Skeletal muscle cell (primary cell): ENCODE measurements around the gene ANXA6.
A peak's percentile ranks its signal among the peaks of the same experiment; 100 is the strongest.
"Not testable (repeated sequence)": the region's sequence is repeated elsewhere in the genome, so short reads cannot be mapped to it uniquely, and the experiment has no call there.

ENCODE experiments used
- DNase-seq: peaks from one replicate; pipeline ENCODE4 v3.0.0-alpha.2; 2010; ENCODE audit warnings: low read depth
- H3K4me3 ChIP-seq: 2 replicates; pipeline ENCODE4 v1.5.1; 2011; ENCODE audit warnings: low read depth, mild to moderate bottlenecking, control low read depth, low read length, moderate library complexity

Gene ANXA6

GRCh38 chr5:151157426-151158286, at the start of gene ANXA6:
Gene ANXA6 (minus strand): TSS chr5:151157779. CDS start chr5:151147901, 9,878 bp downstream.
- peak within 1 kb of the TSS; percentile 97 for H3K4me3 ChIP-seq
- DNase-seq: no peak

DNA sequence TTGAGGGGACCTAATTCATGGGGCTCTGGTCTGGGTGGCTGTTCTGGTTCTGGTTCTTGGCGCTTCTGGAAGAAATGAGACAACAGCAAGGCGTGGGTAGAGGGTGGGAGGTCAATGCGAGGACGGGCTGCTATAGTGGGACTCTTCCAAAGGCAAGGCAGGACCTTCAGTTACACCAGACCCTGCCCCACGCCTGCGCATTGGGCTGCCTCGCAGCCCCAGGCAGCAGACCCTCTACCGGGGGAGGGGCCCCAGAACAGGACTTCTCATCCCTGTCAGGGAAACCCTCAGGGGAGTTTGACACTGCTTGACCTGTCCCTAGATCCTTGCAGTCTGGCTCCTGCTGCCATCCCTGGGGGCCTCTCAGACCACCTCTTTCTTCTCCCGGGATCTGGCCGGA, 47.8 kb upstream of the ANXA6 start:
- no peak for DNase-seq
- no peak overlapping the region for H3K4me3 ChIP-seq

- H3K4me3 ChIP-seq: no peak overlapping the region
- no peak for DNase-seq
Measured at GRCh38 chr5:151204051-151204450, 46.5 kb upstream of the ANXA6 start.

GRCh38 chr5:151202381-151203139, 45.0 kb upstream of the ANXA6 start:
- no peak overlapping the region for H3K4me3 ChIP-seq
- DNase-seq: no peak

GRCh38 chr5:151200913-151201595, 43.5 kb upstream of the ANXA6 start:
- no peak for DNase-seq
- no peak overlapping the region for H3K4me3 ChIP-seq

- no peak for DNase-seq
Measured at GRCh38 chr5:151199581-151200185, 42.1 kb upstream of the ANXA6 start.

GRCh38 chr5:151198861-151199260, 41.3 kb upstream of the ANXA6 start:
- no peak overlapping the region for H3K4me3 ChIP-seq
- no peak for DNase-seq

More at GRCh38 chr5:151199581-151200185, 42.1 kb upstream of the ANXA6 start:
- H3K4me3 ChIP-seq: no peak overlapping the region

- H3K4me3 ChIP-seq, DNase-seq: not testable (repeated sequence)
Measured at GRCh38 chr5:151197291-151197600, 39.7 kb upstream of the ANXA6 start.

- H3K4me3 ChIP-seq: no peak overlapping the region
- DNase-seq: no peak
Measured at GRCh38 chr5:151196556-151197290, 39.1 kb upstream of the ANXA6 start.

GRCh38 chr5:151195622-151196021, 38.0 kb upstream of the ANXA6 start:
- no peak for DNase-seq
- H3K4me3 ChIP-seq: no peak overlapping the region

- H3K4me3 ChIP-seq: no peak overlapping the region
Measured at GRCh38 chr5:151192626-151193025, 35.0 kb upstream of the ANXA6 start.

GRCh38 chr5:151191661-151192060, 34.1 kb upstream of the ANXA6 start:
- no peak for DNase-seq
- H3K4me3 ChIP-seq: no peak overlapping the region

More at GRCh38 chr5:151192626-151193025, 35.0 kb upstream of the ANXA6 start:
- DNase-seq: no peak

DNA sequence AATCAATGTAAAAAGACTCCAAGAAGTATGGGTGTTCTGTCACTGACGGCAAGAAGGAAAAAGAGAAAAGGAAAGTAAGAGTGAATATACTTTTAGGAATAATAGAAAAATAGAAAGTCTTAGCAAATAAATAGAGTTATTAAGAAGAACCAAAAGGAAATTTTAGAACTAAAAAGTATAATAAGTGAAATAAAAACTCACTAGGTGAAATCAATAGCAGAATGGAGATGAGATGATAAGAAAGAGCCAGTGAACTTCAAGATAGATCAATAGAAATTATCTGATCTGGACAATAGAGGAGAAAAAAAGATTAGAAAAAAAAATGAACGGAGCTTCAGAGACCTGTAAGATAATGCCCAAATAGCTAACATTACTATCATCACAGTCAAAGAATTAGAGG, 31.6 kb upstream of the ANXA6 start:
- no peak for DNase-seq
- H3K4me3 ChIP-seq: no peak overlapping the region

DNA sequence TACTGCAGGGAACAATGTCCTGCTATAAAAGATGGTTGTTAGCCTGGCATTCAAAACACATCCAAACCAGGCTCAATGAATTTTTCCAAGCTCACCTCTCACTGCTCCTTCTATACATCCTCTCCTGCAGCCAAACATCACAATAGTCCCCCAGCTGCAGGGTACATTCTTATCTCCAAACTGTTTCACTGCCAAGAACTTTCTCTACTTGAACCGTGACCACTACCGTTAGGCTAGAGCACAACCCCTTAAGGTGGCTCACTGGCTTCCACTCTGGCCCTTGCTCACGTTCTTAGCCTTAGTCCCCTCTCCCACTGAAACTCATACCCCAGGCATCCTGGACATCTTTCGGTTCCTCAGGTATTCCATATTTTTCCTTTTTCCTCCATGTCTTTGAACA, 29.0 kb upstream of the ANXA6 start:
- H3K4me3 ChIP-seq: no peak overlapping the region
- DNase-seq: no peak

DNA sequence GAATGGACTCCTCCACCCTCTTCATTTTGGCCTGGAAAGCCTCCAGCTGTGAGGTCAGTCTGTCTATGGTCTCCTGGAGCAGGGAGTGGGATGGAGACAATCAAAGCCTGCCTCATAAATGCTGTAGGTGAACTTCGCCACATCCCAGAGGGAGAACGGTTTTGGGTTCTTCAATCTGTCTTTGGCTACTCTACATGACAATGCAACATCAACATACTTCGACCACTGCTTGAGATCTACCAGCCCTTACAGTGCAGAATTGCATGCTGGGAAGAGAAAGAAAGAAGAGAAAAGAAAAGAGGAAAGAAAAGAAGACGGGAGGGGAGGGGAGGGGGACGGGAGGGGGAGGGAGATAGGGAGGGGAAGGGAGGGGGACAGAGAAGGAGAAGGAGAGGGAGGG, 28.5 kb upstream of the ANXA6 start:
- no peak for DNase-seq
- no peak overlapping the region for H3K4me3 ChIP-seq

GRCh38 chr5:151184316-151185042, 26.9 kb upstream of the ANXA6 start:
- DNase-seq: no peak
- H3K4me3 ChIP-seq: no peak overlapping the region

DNA sequence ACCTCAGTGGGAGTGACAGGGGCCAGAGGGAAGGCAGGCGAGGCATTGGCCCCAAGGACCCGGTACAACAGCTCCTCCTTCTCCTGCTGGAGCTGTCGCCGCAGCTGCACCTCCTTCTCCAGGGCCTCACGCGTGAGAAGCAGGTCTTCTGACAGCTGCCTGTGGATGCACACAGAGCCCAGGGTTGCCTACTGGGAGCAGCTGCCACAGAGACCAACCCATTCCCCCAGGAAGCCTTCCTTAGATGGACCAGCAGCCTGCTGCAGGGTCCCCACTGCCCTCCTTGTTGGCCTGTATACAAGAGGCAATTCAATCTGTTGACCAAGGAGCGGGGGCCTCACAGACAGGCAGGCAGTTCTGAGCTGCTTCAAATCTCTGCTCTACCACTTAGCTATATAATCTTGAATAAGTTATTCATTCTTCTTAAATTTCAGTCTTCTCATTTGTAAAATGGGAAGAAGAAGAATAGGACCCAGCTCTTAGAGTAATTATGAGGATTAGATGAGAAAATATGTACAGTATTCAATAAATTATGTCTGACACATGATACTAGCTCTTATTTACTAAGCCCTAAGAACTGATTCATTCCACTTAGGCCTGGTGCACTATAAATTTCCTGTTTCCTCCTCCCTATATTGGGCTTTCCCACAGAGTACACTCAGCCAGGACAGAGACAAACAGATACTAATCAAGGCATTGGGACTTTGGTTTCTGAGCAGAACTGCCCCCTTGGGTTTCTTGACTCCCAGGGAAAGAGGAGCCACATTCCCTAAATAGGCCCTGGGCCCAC, 26.1 kb upstream of the ANXA6 start:
- DNase-seq: no peak
- no peak overlapping the region for H3K4me3 ChIP-seq

GRCh38 chr5:151182976-151183375, 25.4 kb upstream of the ANXA6 start:
- no peak overlapping the region for H3K4me3 ChIP-seq
- DNase-seq: no peak
